ENCODE results near the gene CCDC7.

The CCDC7 gene

DNA sequence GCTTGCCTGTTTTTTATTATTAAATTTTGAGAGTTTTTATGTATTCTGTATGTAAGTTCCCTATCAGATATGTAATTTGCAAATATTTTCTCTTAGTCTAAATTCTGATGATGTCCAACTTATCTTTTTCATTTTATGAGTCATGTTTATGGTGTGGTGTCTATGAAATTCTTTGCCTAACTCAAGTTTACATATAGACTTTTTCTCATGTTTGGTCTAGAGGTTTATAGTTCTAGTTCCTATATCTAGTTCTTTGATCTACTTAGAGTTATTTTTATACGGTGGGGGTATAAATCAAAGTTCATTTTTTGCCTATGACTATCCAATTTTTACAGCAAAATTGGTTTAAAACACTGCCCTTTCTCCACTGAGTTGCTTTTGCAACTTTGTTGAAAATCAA, 26.3 kb upstream of the CCDC7 start:
- H3K4me3 ChIP-seq (ENCODE audit: low read depth, low read length) = no peak overlapping the region
- TF ChIP-seq, protein P1, sequence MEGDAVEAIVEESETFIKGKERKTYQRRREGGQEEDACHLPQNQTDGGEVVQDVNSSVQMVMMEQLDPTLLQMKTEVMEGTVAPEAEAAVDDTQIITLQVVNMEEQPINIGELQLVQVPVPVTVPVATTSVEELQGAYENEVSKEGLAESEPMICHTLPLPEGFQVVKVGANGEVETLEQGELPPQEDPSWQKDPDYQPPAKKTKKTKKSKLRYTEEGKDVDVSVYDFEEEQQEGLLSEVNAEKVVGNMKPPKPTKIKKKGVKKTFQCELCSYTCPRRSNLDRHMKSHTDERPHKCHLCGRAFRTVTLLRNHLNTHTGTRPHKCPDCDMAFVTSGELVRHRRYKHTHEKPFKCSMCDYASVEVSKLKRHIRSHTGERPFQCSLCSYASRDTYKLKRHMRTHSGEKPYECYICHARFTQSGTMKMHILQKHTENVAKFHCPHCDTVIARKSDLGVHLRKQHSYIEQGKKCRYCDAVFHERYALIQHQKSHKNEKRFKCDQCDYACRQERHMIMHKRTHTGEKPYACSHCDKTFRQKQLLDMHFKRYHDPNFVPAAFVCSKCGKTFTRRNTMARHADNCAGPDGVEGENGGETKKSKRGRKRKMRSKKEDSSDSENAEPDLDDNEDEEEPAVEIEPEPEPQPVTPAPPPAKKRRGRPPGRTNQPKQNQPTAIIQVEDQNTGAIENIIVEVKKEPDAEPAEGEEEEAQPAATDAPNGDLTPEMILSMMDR (conservative IDR thresholded peaks at IDR 0.05; ENCODE audit: low read depth, low read length) = no peak
- peak; percentile 13 for DNase-seq (ENCODE audit: low read depth)

DNA sequence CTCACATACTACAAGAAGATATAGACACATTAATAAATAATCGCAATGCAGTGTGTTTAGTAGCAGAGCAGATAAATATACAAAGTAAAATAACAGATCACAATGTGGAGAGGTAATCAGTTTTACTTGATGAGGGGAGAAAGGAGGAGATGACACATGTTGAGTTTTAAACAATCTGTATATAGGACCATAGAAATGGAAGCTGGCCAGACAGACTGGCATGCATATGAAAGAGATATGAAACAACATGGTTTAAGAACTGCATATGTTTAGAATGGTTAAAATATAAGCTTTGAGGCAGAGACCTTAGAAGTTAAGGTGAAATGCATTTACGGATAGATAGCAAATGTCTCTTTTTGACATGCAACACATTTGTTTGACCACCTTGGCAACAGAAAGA, 19.8 kb upstream of the CCDC7 start:
- TF ChIP-seq, protein P1 (conservative IDR thresholded peaks at IDR 0.05; ENCODE audit: low read depth, low read length) = no peak
- DNase-seq (ENCODE audit: low read depth) = no peak
- no peak overlapping the region for H3K4me3 ChIP-seq (ENCODE audit: low read depth, low read length)

DNA sequence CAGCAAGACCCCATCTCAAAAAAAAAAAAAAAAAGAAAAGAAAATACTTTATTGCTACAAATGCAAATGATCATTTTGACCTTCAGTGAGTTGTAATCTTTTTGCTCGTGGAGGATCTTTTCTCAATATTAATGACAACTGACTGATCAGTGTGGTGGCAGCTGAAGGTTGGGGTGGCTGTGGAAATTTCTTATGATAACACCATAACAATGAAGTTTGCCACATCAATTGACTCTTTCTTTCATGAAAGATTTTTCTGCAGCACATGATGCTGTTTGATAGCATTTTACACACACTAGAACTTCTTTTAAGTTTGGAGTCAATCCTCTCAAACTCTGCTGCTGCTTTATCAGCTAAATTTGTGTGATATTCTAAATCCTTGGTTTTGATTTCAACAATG, 12.4 kb upstream of the CCDC7 start:
- TF ChIP-seq, protein P1 (conservative IDR thresholded peaks at IDR 0.05; ENCODE audit: low read depth, low read length) = no peak
- no peak for DNase-seq (ENCODE audit: low read depth)
- H3K4me3 ChIP-seq (ENCODE audit: low read depth, low read length) = no peak overlapping the region

DNA sequence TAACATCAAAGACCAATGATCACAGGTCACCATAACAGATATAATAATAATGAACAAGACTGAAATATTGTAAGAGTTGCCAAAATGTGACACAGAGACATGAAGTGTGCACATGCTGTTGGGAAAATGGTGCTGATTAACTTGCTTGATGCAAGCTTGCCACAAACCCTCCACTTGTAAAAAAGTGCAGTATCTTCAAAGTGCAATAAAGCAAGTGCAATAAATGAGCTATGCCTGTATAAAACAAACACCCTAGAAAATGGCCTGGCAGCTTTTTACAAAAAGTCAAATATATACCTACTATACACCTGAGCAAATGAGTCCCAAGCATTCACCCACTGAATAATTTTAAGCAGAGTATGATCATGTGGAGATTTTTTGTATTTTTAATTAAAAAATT, 9.7 kb upstream of the CCDC7 start:
- TF ChIP-seq, protein P1 (conservative IDR thresholded peaks at IDR 0.05; ENCODE audit: low read depth, low read length) = no peak
- no peak overlapping the region for H3K4me3 ChIP-seq (ENCODE audit: low read depth, low read length)
- no peak for DNase-seq (ENCODE audit: low read depth)

DNA sequence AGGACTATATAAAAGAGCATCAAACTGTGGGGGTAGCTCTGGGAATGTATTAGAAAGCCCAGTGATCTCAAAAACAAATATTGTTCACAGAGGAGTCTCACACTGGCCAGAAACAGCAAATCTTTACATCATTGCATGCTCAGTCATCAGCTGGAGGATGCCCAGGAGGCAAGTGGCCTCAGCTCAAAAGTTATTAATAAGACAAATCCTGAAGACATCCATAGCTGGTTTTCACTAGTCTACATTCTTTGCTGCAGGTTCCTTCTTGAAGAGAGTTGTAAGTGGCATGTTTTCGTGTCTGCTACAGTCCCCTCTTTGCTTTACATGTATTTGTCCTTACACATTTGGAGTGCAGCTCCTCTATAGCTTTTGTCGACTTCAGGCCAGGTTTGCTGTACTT, 8.6 kb upstream of the CCDC7 start:
- TF ChIP-seq, protein P1 (conservative IDR thresholded peaks at IDR 0.05; ENCODE audit: low read depth, low read length) = no peak
- H3K4me3 ChIP-seq (ENCODE audit: low read depth, low read length) = no peak overlapping the region
- no peak for DNase-seq (ENCODE audit: low read depth)

DNA sequence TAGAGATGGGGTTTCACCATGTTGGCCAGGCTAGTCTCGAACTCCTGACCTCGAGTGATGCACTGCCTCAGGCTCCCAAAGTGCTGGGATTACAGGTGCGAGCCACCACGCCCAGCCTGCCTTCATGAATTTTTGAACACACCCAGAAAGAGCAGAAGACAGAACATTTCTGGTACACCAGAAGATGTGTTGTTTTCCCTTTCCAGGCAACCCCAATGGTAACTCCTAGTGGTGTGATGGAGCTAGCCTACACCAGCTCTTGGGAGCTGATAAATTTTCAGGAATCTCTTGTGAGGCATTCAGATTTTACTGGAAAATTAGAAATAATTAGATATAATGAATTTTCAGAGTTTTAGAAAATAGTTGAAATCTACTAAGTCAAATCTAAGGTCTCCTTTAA, 904 bp upstream of the CCDC7 start:
- TF ChIP-seq, protein P1 (conservative IDR thresholded peaks at IDR 0.05; ENCODE audit: low read depth, low read length) = peak; percentile 15
- DNase-seq (ENCODE audit: low read depth) = peak; percentile 2
- H3K4me3 ChIP-seq (ENCODE audit: low read depth, low read length) = peak overlapping the region; percentile 83

DNA sequence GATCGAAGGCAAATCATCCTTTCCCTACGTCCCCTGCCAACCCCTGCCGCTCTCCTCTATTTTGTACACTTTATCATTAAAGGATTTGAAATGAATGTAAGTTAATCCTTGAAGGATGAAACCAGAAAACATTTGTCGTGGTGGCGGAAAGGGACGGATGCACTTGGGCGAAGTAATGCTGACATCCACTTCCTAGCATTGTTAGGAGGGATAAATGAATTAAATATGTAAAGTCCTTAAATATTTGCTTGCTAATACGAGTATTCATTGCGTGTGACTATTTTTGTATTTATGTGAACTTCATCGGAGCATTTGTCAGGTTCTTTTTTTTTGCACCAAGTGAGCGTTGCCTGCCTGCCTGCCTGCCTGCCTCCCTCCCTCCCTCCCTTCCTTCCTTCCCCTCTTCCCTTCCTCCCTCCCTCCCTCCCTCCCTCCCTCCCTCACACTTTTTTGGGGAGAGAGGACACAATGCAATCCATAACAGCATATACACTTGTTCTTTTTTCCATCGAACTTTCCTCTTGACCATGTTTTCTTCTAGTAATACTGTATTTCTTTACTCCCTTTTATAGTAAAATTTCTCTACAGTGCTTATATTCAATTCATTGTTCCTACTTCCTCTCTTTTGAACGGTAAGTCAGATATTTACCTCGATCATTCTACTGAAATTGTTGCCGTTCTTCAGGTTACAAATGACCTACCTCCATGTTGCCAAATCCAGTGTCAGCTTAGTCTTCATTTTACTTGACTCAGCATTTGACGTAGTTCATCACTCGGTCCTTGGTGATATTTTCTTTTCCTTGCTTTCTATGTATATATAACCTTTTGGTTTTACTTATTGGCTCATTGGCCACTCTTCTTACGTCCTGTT, 831 bp downstream of the CCDC7 start:
- TF ChIP-seq, protein P1 (conservative IDR thresholded peaks at IDR 0.05; ENCODE audit: low read depth, low read length) = no peak
- peak; percentile 28 for DNase-seq (ENCODE audit: low read depth)

More for the DNA sequence above, 831 bp downstream of the CCDC7 start:
- peak overlapping the region; percentile 83 for H3K4me3 ChIP-seq (ENCODE audit: low read depth, low read length)
